ENCODE results near the gene PRXL2B. TPM values are rescaled to one million over a fixed set of nuclear protein-coding genes. Genes with fewer than 3 reads are reported as not detected.
"Not testable (repeated sequence)": the region's sequence is repeated elsewhere in the genome, so short reads cannot be mapped to it uniquely, and the experiment has no call there.

PRXL2B gene
- total and polyA plus RNA-seq, 4 donors, result 4.6 to 10.2 (median 8.1) TPM

- WGBS, result 13% methylated on average over 27 of the region's 27 CpGs
- Histone ChIP-seq H3K9me3 (ENCODE audit: control insufficient read depth in 4 of 4, low read length in 3 of 4) (no peaks in the 10 kb centered on the region), H3K36me3 (ENCODE audit: control insufficient read depth in 4 of 4, insufficient read depth in 3 of 4, low read depth in 1 of 4, low read length in 3 of 4) (no peaks in the 10 kb centered on the region), H3K4me3 (ENCODE audit: low read depth in 1 of 3, low read length in 3 of 3) (peak overlapping the region; percentile 29 to 58 (median 48)), H3K27me3 (ENCODE audit: control insufficient read depth in 4 of 4, insufficient read depth in 4 of 4, low read length in 3 of 4) (no peaks in the 10 kb centered on the region), H3K27ac (ENCODE audit: low read depth in 1 of 2, low read length in 2 of 2) (peak overlapping the region; percentile 96 to 99), H3K4me1 (ENCODE audit: control insufficient read depth in 4 of 4, insufficient read depth in 4 of 4, low read length in 3 of 4) (peaks cover 13 to 49% (median 29%) of the 10 kb centered on the region in 4 donors), H3K9ac (ENCODE audit: low read depth in 1 of 2, low read length in 2 of 2) (peak overlapping the region in 1 of 2 donors; percentile 96)
- no peak for TF ChIP-seq CTCF (IDR thresholded peaks at IDR 0.05; ENCODE audit: low read depth, low read length, missing input control)
- no peak for TF ChIP-seq HNF4G (IDR thresholded peaks at IDR 0.05)
- TF ChIP-seq SP1 (IDR thresholded peaks at IDR 0.05), result no peak
- TF ChIP-seq NR2F2 (IDR thresholded peaks at IDR 0.05), result no peak
- no peak for TF ChIP-seq EGR1 (IDR thresholded peaks at IDR 0.05; ENCODE audit: low read depth in 2 of 2)
- no peak for TF ChIP-seq YY1 (IDR thresholded peaks at IDR 0.05)
- TF ChIP-seq MAX (IDR thresholded peaks at IDR 0.05), result no peak
- no peak for TF ChIP-seq FOXA1 (IDR thresholded peaks at IDR 0.05)
- no peak for TF ChIP-seq GABPA (IDR thresholded peaks at IDR 0.05 in 1 of 2, conservative IDR thresholded peaks at IDR 0.05 in 1 of 2)
- TF ChIP-seq REST (IDR thresholded peaks at IDR 0.05), result no peak
- no peak for TF ChIP-seq ATF3 (IDR thresholded peaks at IDR 0.05)
- TF ChIP-seq HNF4A (conservative IDR thresholded peaks at IDR 0.05), result no peak
- TF ChIP-seq TAF1 (conservative IDR thresholded peaks at IDR 0.05), result no peak
- TF ChIP-seq RAD21 (IDR thresholded peaks at IDR 0.05), result no peak
- TF ChIP-seq FOXA2 (IDR thresholded peaks at IDR 0.05), result no peak
- TF ChIP-seq RXRA (IDR thresholded peaks at IDR 0.05), result no peak
- TF ChIP-seq JUND (IDR thresholded peaks at IDR 0.05), result no peak
- DNase-seq (ENCODE audit: low spot score), result no peak
Observed at GRCh38 chr1:2547210-2548067, 39.1 kb upstream of the PRXL2B start.

- Histone ChIP-seq H3K27ac (ENCODE audit: low read depth in 1 of 2, low read length in 2 of 2) (peak overlapping the region; percentile 96 to 99), H3K4me3 (ENCODE audit: low read depth in 1 of 3, low read length in 3 of 3) (peak overlapping the region in 1 of 3 donors; percentile 25), H3K27me3 (ENCODE audit: control insufficient read depth in 4 of 4, insufficient read depth in 4 of 4, low read length in 3 of 4) (no peaks in the 10 kb centered on the region), H3K36me3 (ENCODE audit: control insufficient read depth in 4 of 4, insufficient read depth in 3 of 4, low read depth in 1 of 4, low read length in 3 of 4) (no peaks in the 10 kb centered on the region), H3K4me1 (ENCODE audit: control insufficient read depth in 4 of 4, insufficient read depth in 4 of 4, low read length in 3 of 4) (peaks cover 13 to 49% (median 29%) of the 10 kb centered on the region in 4 donors), H3K9ac (ENCODE audit: low read depth in 1 of 2, low read length in 2 of 2) (peak overlapping the region; percentile 21 to 96), H3K9me3 (ENCODE audit: control insufficient read depth in 4 of 4, low read length in 3 of 4) (no peaks in the 10 kb centered on the region)
- DNase-seq (ENCODE audit: low spot score), result peak; percentile 88
- no peak for TF ChIP-seq HNF4G (IDR thresholded peaks at IDR 0.05)
- peak; percentile 96 for TF ChIP-seq CTCF (IDR thresholded peaks at IDR 0.05; ENCODE audit: low read depth, low read length, missing input control)
- peak; percentile 19 for TF ChIP-seq MAX (IDR thresholded peaks at IDR 0.05)
- TF ChIP-seq RAD21 (IDR thresholded peaks at IDR 0.05), result peak; percentile 92 to 94
- under 1% methylated on average over 17 of the region's 17 CpGs for WGBS
Observed at GRCh38 chr1:2548068-2548589, 38.4 kb upstream of the PRXL2B start.

- not testable (repeated sequence) for H3K27me3 ChIP-seq (ENCODE audit: control insufficient read depth in 4 of 4, insufficient read depth in 4 of 4, low read length in 3 of 4); DNase-seq (ENCODE audit: low spot score); H3K9me3 ChIP-seq (ENCODE audit: control insufficient read depth in 4 of 4, low read length in 3 of 4); H3K36me3 ChIP-seq (ENCODE audit: control insufficient read depth in 4 of 4, insufficient read depth in 3 of 4, low read depth in 1 of 4, low read length in 3 of 4); H3K4me3 ChIP-seq (ENCODE audit: low read depth in 1 of 3, low read length in 3 of 3)
- Histone ChIP-seq H3K27ac (ENCODE audit: low read depth in 1 of 2, low read length in 2 of 2) (peak overlapping the region; percentile 96 to 99), H3K9ac (ENCODE audit: low read depth in 1 of 2, low read length in 2 of 2) (peak overlapping the region; percentile 68 to 96), H3K4me1 (ENCODE audit: control insufficient read depth in 4 of 4, insufficient read depth in 4 of 4, low read length in 3 of 4) (peaks cover 13 to 40% (median 26%) of the 10 kb centered on the region in 4 donors)
- WGBS, result 86% methylated on average over 25 of the region's 28 CpGs
Observed at GRCh38 chr1:2549367-2550029, 37.1 kb upstream of the PRXL2B start.
